Measurements from ENCODE around the gene SLC5A11.

The SLC5A11 gene

DNA sequence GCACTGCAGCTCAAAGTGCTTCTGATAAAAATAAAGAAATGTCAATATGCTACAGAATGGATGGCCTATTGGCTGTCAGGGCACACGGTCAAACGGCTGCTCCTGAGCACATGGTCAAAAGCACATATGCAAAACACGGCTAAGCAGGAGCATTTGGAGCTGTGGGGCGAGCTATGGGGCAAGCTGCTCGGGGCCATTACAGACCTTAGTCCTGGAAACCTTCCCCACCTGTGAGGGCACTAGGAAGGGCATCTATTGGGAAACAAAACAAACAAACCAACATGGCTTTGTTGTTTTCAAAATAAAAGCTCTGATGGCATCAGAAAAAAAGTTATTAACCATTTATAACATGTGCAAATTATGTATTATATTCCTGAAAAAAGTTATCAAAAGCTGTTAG is 83.6 kb downstream of the SLC5A11 start:
- no peak for DNase-seq (ENCODE audit: low read depth)
- no peak overlapping the region for H3K4me3 ChIP-seq (ENCODE audit: control insufficient read depth, low read depth, low read length)
- TF ChIP-seq, protein P1, sequence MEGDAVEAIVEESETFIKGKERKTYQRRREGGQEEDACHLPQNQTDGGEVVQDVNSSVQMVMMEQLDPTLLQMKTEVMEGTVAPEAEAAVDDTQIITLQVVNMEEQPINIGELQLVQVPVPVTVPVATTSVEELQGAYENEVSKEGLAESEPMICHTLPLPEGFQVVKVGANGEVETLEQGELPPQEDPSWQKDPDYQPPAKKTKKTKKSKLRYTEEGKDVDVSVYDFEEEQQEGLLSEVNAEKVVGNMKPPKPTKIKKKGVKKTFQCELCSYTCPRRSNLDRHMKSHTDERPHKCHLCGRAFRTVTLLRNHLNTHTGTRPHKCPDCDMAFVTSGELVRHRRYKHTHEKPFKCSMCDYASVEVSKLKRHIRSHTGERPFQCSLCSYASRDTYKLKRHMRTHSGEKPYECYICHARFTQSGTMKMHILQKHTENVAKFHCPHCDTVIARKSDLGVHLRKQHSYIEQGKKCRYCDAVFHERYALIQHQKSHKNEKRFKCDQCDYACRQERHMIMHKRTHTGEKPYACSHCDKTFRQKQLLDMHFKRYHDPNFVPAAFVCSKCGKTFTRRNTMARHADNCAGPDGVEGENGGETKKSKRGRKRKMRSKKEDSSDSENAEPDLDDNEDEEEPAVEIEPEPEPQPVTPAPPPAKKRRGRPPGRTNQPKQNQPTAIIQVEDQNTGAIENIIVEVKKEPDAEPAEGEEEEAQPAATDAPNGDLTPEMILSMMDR (IDR thresholded peaks at IDR 0.05; ENCODE audit: control insufficient read depth, insufficient read depth, low read depth, low read length, missing control alignments), result no peak

GRCh38 chr16:24930440-24930839 is 84.7 kb downstream of the SLC5A11 start:
- H3K4me3 ChIP-seq (ENCODE audit: control insufficient read depth, low read depth, low read length), result no peak overlapping the region
- TF ChIP-seq, protein P1 (IDR thresholded peaks at IDR 0.05; ENCODE audit: control insufficient read depth, insufficient read depth, low read depth, low read length, missing control alignments), result no peak
- no peak for DNase-seq (ENCODE audit: low read depth)

- DNase-seq (ENCODE audit: low read depth), result no peak
- H3K4me3 ChIP-seq (ENCODE audit: control insufficient read depth, low read depth, low read length), result no peak overlapping the region
- TF ChIP-seq, protein P1 (IDR thresholded peaks at IDR 0.05; ENCODE audit: control insufficient read depth, insufficient read depth, low read depth, low read length, missing control alignments), result no peak
These were observed 85.3 kb downstream of the SLC5A11 start for GRCh38 chr16:24931091-24931490.

- TF ChIP-seq, protein P1 (IDR thresholded peaks at IDR 0.05; ENCODE audit: control insufficient read depth, insufficient read depth, low read depth, low read length, missing control alignments), result no peak
- no peak for DNase-seq (ENCODE audit: low read depth)
These were observed 89.6 kb downstream of the SLC5A11 start for GRCh38 chr16:24935336-24935735.

GRCh38 chr16:24936151-24936550 is 90.4 kb downstream of the SLC5A11 start:
- TF ChIP-seq, protein P1 (IDR thresholded peaks at IDR 0.05; ENCODE audit: control insufficient read depth, insufficient read depth, low read depth, low read length, missing control alignments), result no peak
- DNase-seq (ENCODE audit: low read depth), result no peak
- no peak overlapping the region for H3K4me3 ChIP-seq (ENCODE audit: control insufficient read depth, low read depth, low read length)

More at GRCh38 chr16:24935336-24935735, 89.6 kb downstream of the SLC5A11 start:
- H3K4me3 ChIP-seq (ENCODE audit: control insufficient read depth, low read depth, low read length), result no peak overlapping the region

GRCh38 chr16:24939224-24939623 is 93.5 kb downstream of the SLC5A11 start:
- DNase-seq (ENCODE audit: low read depth), result no peak
- no peak overlapping the region for H3K4me3 ChIP-seq (ENCODE audit: control insufficient read depth, low read depth, low read length)
- TF ChIP-seq, protein P1 (IDR thresholded peaks at IDR 0.05; ENCODE audit: control insufficient read depth, insufficient read depth, low read depth, low read length, missing control alignments), result no peak

DNA sequence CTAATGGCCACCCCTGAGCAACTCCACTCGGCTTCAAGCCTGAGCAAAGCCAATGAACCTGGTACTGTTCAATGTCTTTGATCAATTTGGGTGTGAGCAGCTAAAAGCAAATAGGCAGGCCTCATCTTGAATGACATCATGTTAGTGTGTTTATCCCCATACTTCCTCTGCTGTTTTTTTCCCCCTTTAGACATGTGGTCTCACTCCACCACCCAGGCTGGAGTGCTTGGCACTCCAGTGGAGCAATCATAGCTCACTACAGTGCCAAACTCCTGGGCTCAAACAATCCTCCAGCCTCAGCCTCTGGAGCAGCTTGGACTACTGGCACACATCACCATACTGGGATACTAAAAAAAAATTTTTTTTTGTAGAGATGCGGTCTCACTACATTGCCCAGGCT is 94.0 kb downstream of the SLC5A11 start:
- no peak for DNase-seq (ENCODE audit: low read depth)
- H3K4me3 ChIP-seq (ENCODE audit: control insufficient read depth, low read depth, low read length), result no peak overlapping the region
- TF ChIP-seq, protein P1 (IDR thresholded peaks at IDR 0.05; ENCODE audit: control insufficient read depth, insufficient read depth, low read depth, low read length, missing control alignments), result no peak
